Activated CD4-positive, alpha-beta T cell treated with anti-CD3 and anti-CD28 coated beads for 1 hour (primary cell): ENCODE results near the gene PRDM10.
A peak's percentile ranks its signal among the peaks of the same experiment; 100 is the strongest.

ENCODE experiments used
- DNase-seq: peaks from one replicate; pipeline ENCODE4 v3.0.0-alpha.2; 2020

PRDM10 gene

DNA sequence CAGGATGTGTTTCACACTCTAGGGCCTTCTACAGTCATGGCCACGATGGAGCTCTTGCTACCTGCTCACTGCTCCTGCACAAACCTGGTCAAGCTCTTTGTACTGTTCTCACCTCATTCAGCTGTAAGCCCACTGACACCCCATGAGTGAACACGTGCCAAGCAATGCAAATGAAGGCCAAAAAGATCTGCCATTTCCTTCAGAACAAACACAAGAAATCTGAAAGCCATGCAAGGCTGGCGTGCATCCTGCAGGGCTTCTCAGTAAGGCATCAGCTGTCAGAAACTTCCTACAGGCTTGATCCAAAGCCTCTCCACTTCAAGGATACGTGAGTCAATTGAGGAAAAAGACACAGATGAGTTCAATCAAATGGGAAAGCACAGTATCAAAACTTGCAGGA is 63.1 kb downstream of the PRDM10 start:
- no peak for DNase-seq

DNA sequence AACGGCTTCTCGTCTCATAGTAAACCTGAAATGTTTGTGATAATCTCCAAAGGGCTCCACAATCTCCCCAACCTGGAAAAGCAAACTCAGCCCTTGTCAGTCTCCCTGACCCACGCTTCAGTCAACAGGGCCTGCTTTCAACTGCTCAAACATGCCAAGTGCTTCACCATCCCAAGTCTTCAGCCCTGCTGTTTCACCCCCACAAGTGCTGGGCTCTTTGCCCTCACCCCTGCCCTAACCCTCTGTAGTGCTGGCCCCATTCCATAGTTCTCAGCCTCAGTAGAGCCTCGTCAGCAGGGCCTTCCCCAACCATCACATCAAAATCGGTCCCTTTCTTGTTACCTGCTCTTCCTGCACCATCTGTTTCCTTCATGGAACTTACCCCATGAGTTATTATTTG is 63.9 kb downstream of the PRDM10 start:
- no peak for DNase-seq

DNA sequence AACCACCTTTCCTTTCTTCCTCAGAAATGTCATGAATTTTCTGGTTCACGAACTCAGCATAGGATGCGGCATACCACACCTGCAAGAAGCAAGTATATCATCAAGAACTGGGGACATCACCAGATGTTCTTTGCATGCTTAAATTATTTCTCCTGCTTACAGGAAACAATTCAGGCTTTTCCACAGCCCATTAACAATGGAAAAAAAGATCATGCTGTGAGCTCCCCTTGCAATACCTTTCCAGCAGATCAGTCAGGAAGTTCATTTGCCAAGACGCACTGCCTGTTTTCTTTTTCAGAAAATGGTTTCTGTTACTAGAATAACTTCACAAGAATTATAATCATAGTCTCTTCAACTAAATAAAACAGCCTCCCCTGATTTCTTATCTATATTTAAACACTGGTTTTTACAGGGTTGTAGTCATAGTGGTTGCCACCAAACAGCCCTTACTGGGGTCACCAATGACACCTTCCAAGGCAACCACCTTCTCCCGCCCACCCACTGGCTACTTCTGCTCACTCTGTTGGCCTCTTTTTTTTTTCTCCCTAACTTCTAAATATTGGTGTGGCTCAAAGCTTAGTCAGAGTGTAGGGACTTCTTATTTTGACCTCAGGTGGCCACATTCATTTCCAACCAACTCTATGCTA is 64.9 kb downstream of the PRDM10 start:
- DNase-seq: no peak

- no peak for DNase-seq
Observed at GRCh38 chr11:129935723-129936122, 66.9 kb downstream of the PRDM10 start.

- DNase-seq: no peak
Observed at GRCh38 chr11:129933891-129934290, 68.7 kb downstream of the PRDM10 start.

- no peak for DNase-seq
Observed at GRCh38 chr11:129933262-129933661, 69.4 kb downstream of the PRDM10 start.

DNA sequence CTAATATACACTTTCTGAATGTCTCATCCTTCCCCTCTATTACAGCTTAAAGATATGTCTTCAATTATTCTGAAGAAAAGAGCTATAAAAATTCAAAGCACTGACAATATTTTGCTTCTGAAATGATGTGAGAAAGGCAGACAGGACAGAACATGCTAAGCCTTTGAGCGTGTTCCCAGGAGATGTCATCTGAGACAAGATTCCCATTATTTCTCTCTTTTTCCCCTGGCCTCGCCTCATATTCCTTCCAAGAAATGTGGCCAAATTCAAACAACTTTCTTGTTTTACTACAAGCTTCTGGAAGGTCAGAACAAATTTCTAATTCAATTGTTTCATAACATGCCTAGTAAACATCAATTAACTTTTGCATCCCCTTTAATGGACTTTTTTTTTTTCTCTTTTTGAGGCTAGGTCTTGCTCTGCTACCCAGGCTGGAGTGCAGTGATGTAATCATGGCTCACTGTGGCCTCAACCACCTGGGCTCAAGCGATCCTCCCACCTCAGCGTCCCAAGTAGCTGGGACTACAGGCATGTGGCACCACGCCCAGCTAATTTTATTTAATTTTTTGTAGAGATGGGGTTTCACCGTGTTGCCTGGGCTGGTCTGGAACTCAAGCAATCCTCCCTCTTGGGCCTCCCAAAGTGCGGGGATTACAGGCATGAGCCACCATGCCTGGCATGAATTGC is 70.1 kb downstream of the PRDM10 start:
- no peak for DNase-seq

- DNase-seq: no peak
Observed at GRCh38 chr11:129930743-129931142, 71.9 kb downstream of the PRDM10 start.

- DNase-seq: no peak
Observed at GRCh38 chr11:129930296-129930695, 72.3 kb downstream of the PRDM10 start.

GRCh38 chr11:129929721-129930120 is 72.9 kb downstream of the PRDM10 start:
- DNase-seq: no peak

DNA sequence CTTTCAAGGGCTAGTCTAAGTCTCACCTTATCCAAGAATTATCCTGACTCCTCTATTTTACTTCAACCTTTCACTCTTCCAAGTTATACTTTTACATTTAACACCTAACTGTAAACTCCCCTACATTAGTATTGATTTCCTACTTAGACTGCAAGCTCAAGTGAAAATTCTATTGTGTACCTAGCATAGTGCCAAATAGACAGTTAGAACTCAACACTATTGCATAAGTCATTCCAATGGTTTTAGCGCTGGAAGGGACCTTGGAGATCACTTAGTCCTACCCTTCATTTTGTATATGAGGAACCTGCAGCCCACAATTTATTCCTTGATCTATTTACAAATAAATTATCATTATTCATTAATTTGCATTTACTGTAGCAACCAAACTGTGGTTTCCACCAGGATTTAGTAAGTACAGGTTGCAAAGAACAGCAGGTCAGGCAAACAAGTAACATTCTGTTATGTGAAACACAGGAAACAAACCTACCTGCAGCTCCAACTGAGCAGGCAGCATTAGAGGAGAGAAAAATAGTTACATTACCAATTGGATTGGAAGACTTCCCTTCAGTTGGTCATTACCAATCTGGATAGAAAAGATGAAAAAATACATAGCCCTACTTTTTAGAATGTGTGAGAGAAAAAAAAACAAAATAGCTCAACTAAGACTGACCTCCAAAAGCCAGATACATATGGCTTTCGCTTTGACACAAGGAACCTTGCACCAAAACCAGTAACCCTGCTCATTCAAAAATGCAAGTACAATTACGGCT is 73.5 kb downstream of the PRDM10 start:
- no peak for DNase-seq

DNA sequence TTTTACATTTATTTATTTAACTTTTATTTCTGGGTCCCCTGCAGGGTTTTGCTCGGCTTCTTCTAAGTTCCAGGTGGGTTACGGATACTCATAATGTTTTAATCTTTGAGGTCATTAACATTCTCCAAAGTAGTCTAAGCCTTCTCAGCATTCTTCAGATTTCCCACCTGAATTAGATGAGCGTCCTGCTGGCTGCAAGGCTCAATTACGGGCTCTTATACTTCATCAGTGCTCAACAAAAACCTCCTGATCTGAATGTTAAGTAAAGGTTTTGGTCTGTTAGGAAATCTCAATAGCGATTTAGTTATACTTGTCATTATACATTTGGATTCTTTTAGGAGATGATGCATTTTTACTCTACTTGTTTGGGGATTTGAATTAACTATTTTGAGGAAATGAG is 80.0 kb downstream of the PRDM10 start:
- DNase-seq: no peak

DNA sequence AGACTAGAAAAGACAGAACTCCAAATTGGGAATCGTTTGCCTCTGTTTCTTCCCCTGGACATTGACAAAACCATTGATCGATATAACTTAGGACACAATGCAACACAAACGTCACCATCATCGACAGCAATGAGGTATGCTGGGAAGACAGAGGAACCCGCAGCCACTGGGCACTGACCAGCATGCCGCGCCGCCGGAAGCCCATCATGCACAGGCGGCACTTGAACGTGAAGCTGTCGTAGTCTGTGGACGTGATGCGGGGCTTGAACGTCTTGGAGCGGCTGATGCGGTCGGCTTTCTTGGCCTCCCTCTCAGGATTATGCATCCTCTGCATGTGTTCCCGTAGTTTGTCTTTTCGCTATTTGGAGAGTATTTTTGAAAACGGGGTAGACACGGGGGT is 84.3 kb downstream of the PRDM10 start:
- no peak for DNase-seq

GRCh38 chr11:129917231-129917630 is 85.4 kb downstream of the PRDM10 start:
- no peak for DNase-seq

DNA sequence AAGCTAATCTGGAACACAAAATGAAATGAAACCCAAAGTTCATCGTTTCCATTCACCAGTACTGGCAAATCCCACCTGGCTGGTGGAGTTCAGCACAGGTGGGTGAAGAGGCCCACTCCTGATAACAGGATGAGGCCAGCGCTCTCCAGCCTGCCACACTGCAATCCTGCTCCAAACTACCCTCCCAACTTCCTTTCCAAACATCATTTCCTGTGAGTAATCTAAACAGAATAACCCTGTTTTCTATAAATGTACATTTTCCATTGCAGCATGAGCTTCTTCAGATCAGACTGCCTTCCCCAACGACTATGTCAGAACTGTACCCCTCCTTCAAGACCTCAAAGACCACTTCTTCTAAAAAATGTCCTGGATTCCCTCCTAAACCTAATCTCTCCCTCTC is 91.3 kb downstream of the PRDM10 start:
- DNase-seq: no peak

DNA sequence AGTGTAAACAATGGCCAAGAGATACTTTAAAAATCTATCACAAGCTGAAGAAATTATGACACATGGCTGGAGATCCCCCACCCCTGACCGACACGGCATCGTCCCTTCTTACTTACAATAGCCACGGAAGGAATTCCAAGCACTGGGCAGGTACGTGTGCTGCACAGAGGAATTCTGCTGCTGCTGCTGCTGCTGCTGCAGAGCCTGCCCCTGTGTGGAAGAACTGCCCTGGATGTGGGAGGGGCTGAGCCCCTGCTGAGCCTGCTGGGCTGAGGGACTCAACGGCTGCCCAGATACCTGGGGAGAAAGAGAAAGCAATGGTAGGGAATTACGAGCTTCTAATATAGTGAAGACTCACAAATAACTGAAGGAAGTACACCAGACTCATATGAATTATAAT is 92.3 kb downstream of the PRDM10 start:
- DNase-seq: no peak

GRCh38 chr11:129905402-129905801 is 97.2 kb downstream of the PRDM10 start:
- no peak for DNase-seq

DNA sequence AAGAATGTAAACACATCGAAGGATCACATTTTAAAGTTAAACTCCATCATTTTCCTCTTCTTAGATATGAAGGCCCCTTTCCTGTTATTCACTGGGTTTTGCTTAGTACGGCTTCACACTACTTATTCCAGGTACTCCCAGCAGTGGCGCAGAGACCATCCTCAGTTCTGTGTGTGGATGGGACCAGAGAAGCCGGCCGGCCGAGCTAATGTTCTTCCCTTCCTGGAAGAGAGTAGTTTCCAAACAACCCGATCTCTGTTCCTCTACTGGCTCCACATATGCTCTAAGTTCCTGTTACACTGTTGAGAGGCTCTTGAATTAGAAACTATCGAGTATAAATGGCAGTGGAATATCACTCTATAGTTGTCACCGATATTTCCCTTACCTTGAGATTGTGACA is 106.6 kb downstream of the PRDM10 start:
- no peak for DNase-seq

GRCh38 chr11:129895126-129896041 is 107.3 kb downstream of the PRDM10 start, which contains the start of gene NFRKB:
Gene NFRKB, minus strand, starts transcription at chr11:129895578. Its CDS starts 2,729 bp downstream, at chr11:129892849.
- peak; percentile 79 for DNase-seq

GRCh38 chr11:129894278-129895125 is 108.1 kb downstream of the PRDM10 start:
- DNase-seq: no peak

DNA sequence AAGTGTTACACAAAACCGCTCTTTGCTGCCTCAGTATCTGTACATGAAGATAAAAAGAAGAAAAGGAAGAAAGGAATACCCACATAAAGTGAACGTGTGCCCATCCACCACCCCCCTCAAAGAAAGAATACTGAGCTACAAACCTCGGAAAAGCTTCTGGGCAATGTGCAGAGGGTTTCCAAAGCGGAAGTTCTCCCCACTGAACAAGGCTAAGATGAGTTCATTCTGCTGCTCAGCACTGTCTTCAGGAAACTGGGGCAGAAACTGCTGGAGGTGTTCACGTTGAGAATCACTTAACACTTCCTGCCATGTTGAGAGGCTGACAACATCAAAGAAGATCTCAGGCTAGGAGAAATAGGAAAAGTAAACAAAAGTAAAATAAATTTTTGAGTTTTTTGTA is 114.2 kb downstream of the PRDM10 start:
- no peak for DNase-seq

GRCh38 chr11:129885381-129885780 is 117.3 kb downstream of the PRDM10 start:
- no peak for DNase-seq
